ENCODE measurements around the gene MFSD6.

MFSD6 gene

DNA sequence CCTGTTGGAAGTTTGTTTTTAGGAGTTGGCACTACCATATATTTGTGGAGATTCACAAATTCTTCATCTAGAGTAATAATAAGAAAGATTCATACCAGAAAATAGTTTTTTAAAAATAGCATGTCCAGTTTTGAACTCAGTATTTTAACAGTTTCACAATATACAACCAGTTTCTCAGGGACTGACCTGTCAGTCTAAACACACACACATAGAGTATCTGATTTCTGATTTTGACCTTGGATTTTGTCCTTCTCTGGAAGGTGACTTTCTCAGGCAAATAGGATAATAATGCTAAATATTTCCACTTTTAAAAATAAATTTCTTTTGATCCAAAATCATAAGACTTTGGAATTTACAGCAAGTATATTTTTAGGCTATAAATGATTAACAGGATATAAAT lies 32.0 kb downstream of the MFSD6 start:
- DNase-seq (ENCODE audit: low read depth) = no peak

DNA sequence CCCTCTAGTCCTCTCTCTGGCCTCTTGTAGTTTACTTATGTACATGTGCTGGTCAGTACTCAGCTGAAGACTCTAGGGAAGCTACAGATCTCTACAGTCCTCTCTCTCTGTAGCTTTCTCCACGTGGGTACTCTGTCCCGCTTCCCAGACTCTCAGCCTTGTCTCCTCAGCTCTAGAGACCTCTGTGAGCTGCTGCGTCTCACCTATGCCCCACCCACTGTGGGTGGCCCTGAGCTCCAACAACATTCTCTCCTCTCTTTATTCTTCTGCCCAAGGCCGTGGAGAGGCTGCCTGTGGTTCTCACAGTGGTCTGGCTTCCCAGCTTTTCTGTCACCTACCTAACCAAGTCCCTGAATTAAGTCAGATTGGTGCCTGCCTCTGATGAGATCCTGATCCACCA lies 33.4 kb downstream of the MFSD6 start:
- DNase-seq (ENCODE audit: low read depth) = no peak

DNA sequence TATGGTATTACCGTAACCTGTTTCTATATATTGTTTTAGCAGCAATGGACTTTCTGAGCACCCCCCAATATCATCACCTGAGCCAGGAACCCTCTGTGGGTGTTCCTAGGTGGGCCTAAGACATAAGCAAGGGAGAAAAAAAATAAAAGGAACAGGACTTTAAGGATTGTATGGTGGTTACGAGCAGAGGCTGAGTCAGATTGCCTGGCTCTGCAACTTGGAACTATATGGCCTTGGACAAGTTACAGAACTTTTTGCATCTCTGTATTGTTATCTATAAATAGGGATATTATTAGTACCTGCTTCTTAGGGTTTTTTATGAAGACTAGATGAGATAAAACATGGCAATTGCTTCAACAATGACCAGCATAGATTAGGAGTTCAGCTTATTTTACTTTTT lies 34.9 kb downstream of the MFSD6 start:
- DNase-seq (ENCODE audit: low read depth) = no peak

DNA sequence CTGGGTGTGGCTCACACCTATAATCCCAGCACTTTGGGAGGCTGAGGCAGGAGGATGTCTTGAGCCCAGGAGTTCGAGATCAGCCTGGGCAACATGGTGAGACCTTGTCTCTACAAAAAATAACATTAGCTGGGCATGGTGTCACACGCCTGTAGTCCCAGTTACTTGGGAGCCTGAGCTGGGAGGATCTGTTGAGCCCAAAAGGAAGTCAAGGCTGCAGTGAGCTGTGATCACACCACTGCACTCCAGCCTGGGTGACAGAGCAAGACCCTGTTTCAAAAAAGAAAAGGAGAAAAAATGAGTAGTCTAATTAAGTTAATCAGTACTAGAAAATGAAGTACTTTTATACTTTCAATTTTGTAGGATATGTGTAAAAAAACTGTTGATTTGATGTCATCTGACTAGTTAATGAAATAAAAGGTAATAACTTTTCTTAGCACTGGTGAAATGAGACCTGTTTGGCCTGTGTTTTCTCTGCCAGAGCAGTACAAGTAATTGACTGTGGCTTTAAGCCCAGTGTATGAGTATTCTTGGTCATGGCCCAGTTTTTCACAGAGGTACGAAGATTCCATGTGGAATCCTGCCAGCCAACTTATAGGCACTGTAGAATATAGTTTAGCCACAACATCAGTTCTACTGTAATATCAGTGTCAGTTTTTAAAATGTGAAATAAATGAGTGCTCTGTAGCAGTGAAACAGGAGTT lies 35.8 kb downstream of the MFSD6 start:
- no peak for DNase-seq (ENCODE audit: low read depth)

GRCh38 chr2:190444976-190445375 lies 36.8 kb downstream of the MFSD6 start:
- DNase-seq (ENCODE audit: low read depth) = no peak

GRCh38 chr2:190446193-190446592 lies 38.0 kb downstream of the MFSD6 start:
- no peak for DNase-seq (ENCODE audit: low read depth)

- DNase-seq (ENCODE audit: low read depth) = no peak
These were observed 38.8 kb downstream of the MFSD6 start for GRCh38 chr2:190446750-190447516.

DNA sequence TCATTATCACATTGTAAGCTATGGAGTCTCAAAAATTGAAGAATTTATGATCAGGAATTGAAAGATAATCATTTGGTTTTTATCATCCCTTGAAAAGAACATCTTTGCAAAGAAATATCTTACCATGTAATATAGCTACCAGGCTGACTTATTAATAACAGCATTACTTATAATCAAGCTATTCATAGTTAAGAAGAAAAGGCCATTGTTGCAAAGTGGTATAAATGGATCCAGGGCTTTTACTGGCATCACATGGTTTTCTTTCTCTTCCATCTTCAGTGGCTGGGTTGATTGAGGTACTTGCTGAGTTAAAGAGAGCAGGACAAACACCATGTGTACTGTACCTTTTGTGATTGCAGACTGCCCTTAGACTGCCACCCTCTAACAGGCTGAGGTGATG lies 39.6 kb downstream of the MFSD6 start:
- DNase-seq (ENCODE audit: low read depth) = no peak

GRCh38 chr2:190449925-190450324 lies 41.8 kb downstream of the MFSD6 start:
- no peak for DNase-seq (ENCODE audit: low read depth)

DNA sequence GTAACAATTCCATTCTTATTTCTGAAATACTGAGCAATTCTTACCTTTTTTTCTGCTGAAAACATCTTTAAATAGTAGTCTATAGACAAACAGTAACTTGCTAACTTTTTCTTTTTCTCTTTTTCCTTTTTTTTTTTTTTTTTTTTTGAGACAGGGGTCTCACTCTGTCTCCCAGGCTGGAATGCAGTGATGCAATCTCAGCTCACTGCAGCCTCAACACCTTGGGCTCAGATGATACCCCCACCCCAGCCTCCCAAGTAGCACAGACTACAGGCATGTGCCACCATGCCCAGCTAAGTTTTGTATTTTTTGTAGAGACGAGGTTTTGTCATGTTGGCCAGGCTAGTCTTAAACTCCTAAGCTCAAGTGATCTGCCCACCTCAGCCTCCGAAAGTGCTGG lies 42.2 kb downstream of the MFSD6 start:
- DNase-seq (ENCODE audit: low read depth) = no peak

GRCh38 chr2:190451561-190452176 lies 43.5 kb downstream of the MFSD6 start:
- no peak for DNase-seq (ENCODE audit: low read depth)

DNA sequence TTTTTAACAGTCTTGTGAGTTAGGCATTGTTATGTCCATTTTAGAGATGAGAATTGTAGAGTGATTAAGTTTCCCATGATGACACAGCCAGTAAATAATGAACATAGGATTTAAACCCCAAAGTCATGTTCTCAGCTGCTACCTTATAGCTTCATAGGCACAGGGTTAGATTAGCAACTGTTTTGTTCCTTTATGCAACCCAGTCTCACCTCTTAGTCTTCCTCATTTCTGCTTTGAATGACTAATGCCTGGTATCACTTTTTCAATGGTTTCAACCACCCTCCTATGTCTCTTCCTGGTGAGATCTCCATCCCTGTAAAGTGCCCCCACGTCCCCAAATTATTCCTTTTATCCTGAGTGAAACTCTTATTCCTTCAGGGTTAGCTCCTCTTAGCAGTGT lies 44.3 kb downstream of the MFSD6 start:
- DNase-seq (ENCODE audit: low read depth) = no peak

DNA sequence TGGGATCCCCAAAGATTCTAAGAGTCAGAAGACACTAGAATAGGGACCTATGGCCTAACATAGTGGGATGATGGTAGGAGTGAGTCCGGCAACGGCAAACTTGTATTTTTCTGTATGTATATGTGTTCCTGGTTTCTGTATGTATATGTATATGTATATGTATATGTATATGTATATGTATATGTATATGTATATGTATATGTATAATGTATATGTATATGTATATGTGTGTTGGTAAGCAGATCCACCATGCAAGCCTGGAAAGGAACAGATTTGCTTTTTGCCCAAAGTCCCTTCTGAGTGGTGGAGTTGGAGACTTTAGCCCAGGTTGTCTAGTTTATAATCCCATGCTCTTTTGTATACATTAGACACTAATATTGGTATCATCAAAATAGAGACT lies 46.6 kb downstream of the MFSD6 start:
- no peak for DNase-seq (ENCODE audit: low read depth)

DNA sequence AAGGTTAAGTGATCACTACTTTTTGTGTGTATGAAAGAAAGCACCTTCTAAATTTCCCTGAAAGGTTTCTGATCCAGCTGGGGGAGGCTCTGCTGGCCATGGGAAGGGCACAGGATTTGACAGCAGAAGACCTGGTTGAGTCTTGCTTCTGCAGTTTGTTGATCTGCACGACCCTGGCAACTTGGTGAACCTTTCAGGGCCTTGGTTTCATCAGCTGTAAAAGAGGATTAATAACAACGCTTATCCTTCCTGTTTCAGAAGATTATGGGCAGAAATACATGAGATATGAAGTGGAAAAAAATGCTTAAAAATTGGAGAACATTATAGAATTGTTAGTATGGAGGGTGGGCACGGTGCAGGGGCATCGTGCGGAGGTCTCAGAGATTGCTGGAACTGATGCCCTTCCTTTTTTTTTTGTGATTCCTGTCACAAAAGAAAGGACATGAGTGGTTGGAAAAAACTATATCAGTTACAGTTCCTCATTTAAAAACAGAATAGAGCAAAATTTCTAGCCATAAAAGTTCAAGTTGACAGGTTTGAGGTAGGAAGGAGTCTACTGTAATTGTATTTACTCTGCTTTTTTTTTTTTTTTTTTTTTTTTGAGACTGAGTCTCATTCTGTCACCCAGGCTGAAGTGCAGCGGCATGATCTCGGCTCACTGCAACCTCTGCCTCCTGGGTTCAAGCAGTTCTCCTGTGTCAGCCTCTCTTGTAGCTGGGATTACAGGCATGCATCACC lies 47.4 kb downstream of the MFSD6 start:
- DNase-seq (ENCODE audit: low read depth) = no peak

- no peak for DNase-seq (ENCODE audit: low read depth)
These were observed 48.7 kb downstream of the MFSD6 start for GRCh38 chr2:190456833-190457232.

DNA sequence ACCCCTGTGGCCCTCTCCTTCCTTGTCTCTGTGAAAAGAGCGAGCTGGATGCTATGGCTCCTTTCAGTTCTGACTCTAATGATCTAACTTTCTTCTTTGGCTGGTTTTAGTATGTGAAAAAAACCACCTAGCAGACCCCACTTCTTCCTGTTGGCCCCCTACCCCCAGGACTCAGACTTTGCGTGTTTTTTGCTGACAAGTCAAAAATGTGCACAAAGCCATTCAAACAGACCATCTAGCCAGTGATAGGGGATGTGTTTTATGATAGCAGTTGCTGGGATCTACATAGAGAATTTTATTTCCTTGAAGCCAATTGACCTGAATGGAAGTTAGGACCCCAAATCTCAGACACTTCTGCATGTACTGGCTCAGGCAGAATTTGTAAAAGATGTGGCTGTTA lies 49.1 kb downstream of the MFSD6 start:
- no peak for DNase-seq (ENCODE audit: low read depth)

DNA sequence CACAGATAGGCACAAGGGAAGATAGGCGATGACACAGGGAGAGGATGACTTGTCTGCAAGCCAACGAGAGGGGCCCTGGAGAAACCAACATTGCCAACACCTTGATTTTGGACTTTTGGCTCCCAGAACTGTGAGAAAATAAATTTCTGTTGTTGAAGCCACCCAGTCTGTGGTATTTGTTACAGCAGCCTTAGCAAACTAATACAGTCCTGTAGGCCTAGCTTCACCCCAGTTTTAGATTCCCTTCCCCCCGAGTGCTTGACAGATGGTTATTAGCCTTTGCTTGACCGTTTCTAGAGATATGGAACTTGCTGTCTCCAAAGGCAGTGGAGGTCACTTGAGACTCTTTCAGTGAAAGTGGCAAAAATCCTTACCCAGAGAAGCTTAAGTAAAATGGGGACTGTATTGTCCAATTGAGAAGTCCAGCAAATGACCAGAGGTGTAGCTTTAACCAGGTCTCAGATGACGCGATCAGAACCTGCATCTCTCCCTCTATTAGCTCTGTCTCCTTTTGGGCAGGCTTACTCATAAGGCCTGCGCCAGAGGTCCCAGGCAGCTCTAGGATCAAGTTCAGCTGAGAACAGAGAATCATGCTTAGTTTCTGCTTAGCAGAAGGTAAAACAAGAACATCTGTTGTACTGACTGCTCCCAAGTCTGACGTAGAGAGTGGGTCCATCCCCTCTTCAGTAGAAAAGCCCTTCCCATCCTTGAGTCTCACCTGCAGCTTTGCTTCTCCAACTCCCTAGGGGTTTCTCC lies 50.4 kb downstream of the MFSD6 start:
- no peak for DNase-seq (ENCODE audit: low read depth)

- DNase-seq (ENCODE audit: low read depth) = no peak
These were observed 51.7 kb downstream of the MFSD6 start for GRCh38 chr2:190459881-190460280.

GRCh38 chr2:190460487-190460886 lies 52.3 kb downstream of the MFSD6 start:
- no peak for DNase-seq (ENCODE audit: low read depth)

DNA sequence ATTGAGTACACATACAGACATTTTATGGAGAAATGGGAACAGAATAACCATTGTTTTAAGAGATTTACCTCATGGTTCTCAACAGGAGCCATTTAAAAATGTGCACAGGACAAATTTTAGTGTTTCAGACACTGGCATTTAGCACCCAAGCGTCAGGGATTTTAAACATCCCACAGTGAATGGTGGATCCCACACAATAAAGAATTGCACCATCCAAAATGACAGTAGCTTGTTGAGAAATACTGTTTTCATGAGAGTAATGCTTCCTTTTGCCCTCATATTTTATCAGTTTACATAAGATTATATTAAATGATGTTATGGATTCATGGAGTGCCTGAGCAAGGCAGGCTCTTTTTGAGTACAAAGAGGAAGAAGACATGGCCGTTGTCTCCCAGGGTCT lies 54.0 kb downstream of the MFSD6 start:
- no peak for DNase-seq (ENCODE audit: low read depth)

- DNase-seq (ENCODE audit: low read depth) = no peak
These were observed 54.5 kb downstream of the MFSD6 start for GRCh38 chr2:190462611-190463010.

GRCh38 chr2:190465060-190465459 lies 56.9 kb downstream of the MFSD6 start:
- DNase-seq (ENCODE audit: low read depth) = no peak
